ENCODE measurements around the gene AUP1.

AUP1 gene

DNA sequence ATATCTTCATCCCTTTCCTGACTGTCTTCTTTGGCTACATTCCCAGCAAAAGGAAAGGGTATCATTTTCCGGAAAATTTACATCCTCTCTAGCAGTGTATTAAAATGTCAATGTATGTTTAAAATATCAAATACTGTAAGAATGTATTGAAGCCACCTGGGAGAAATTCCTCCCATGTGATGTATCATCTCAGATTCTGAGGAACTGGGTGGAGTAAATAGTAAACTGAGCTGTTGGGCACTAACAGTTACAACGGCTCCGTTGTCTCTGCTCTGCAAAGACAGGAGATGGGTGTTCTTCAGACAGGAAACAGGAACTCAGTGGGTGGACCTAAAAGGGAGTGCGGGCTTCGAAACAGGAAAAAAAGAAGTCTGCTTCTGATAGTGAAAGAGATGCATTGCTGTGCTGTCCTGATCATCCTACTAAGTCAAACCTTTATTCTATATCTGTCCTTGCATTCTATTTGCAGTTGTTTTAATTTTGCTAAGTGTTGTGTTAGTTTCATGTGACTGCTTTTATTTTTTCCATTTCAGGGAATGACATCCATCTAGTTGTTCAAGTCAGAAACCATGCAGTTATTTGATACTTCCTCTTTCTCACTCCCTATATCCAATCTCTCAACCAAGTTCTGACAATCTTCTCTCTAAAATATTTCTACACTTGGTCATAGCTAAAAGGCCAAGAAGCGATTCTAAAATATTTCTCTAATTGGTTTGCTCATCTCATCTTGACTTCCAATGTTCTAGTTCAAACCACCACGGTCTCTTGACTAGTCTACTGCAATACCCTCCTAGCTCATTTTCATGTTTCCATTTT lies 44.4 kb upstream of the AUP1 start:
- ChIA-PET POLR2A (interaction anchor here (0.6 to 1.1 kb wide), 2 partner anchors 9 to 11 kb away, joined by 3 read pairs; no protein-coding TSS in a partner anchor), CTCF (interaction anchor here (0.8 kb wide), 1 partner anchor 15 kb away, joined by 5 read pairs; no protein-coding TSS in a partner anchor)
- DNase-seq (ENCODE audit: extremely low spot score): no peak
- TF ChIP-seq ARNT (IDR thresholded peaks at IDR 0.05) (no peak), TARDBP (IDR thresholded peaks at IDR 0.05) (no peak), NFRKB (IDR thresholded peaks at IDR 0.05) (no peak), FOXA1 (IDR thresholded peaks at IDR 0.05) (no peak), ZNF384 (IDR thresholded peaks at IDR 0.05) (no peak), LEF1 (IDR thresholded peaks at IDR 0.05; ENCODE audit: borderline replicate concordance) (no peak), CTBP1 (IDR thresholded peaks at IDR 0.05; ENCODE audit: borderline replicate concordance) (no peak), SP1 (IDR thresholded peaks at IDR 0.05) (no peak)
- TF ChIP-seq, protein P1, sequence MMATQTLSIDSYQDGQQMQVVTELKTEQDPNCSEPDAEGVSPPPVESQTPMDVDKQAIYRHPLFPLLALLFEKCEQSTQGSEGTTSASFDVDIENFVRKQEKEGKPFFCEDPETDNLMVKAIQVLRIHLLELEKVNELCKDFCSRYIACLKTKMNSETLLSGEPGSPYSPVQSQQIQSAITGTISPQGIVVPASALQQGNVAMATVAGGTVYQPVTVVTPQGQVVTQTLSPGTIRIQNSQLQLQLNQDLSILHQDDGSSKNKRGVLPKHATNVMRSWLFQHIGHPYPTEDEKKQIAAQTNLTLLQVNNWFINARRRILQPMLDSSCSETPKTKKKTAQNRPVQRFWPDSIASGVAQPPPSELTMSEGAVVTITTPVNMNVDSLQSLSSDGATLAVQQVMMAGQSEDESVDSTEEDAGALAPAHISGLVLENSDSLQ (IDR thresholded peaks at IDR 0.05): no peak

DNA sequence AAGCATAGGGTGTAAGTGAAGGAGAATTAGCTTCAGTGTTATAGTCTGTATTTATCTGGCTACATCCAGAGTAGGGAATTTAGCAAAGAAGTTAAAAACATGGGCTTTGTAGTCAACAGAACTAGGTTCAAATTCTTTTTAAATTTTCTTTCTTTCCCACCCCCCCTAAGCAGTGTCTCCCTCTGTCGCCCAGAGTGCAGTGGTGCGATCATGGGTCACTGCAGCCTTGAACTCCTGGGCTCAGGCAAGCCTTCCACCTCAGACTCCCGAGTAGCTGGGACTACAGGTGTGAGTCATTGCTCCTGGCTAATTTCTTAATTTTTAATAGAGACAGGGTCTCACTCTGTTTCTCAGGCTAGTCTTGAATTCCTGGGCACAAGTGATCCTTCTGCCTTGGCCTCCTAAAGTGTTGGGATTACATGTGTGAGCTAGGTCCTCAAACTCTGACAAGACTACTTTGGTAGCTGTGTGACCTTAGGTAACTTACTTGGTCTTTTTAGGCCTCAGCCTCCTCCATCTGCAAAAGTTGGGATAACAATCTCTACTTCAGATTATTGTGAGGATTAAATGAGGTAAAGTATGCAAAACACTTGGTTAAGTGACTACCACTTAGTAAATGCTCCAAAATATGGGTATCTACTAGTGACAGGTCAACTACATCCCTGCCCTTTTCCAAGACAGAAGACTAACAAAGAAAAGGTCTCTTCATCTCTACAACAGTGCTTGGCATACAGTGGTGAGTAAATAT lies 42.8 kb upstream of the AUP1 start:
- no peak for TF ChIP-seq BHLHE40 (IDR thresholded peaks at IDR 0.05; ENCODE audit: borderline replicate concordance)
- TF ChIP-seq L3MBTL2 (conservative IDR thresholded peaks at IDR 0.05): no peak
- no peak for TF ChIP-seq SUZ12 (IDR thresholded peaks at IDR 0.05)
- no peak for TF ChIP-seq FOXK2 (IDR thresholded peaks at IDR 0.05)
- TF ChIP-seq, protein P1 (IDR thresholded peaks at IDR 0.05): no peak
- no peak for TF ChIP-seq FOXA1 (IDR thresholded peaks at IDR 0.05)
- no peak for TF ChIP-seq ELF4 (IDR thresholded peaks at IDR 0.05)
- no peak for TF ChIP-seq SP1 (IDR thresholded peaks at IDR 0.05)
- TF ChIP-seq ZNF384 (IDR thresholded peaks at IDR 0.05): no peak
- TF ChIP-seq LEF1 (IDR thresholded peaks at IDR 0.05; ENCODE audit: borderline replicate concordance): no peak
- CTCF ChIA-PET: interaction anchor here (1.0 kb wide), 1 partner anchor 11 kb away, joined by 3 read pairs; no protein-coding TSS in a partner anchor
- POLR2A ChIA-PET: no interaction called here
- DNase-seq (ENCODE audit: extremely low spot score): no peak

DNA sequence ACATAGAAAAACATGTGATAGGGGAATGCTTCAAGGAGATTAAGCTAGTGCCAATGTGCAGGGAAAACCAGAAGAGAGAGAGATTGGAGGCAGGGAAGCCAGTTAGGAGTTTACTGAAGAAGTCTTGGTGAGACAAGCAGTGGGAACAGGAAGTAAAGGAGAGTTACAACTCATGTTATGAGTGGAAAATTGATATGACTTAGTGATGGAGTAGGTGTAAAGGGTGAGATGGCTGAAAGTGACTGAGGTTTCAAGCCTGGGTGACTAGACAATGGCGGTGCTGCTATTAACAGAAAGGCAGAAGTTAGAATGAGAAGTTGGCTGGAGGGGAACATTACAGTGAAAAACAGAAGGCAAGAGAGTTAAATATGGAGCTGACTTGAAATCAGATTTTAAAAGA lies 41.6 kb upstream of the AUP1 start:
- DNase-seq (ENCODE audit: extremely low spot score): no peak
- ChIA-PET CTCF (no interaction called here), POLR2A (no interaction called here)
- TF ChIP-seq NFRKB (IDR thresholded peaks at IDR 0.05) (no peak), CTBP1 (IDR thresholded peaks at IDR 0.05; ENCODE audit: borderline replicate concordance) (no peak), HDGF (IDR thresholded peaks at IDR 0.05; ENCODE audit: borderline replicate concordance) (no peak), SP1 (IDR thresholded peaks at IDR 0.05) (no peak), ZNF384 (IDR thresholded peaks at IDR 0.05) (no peak), TARDBP (IDR thresholded peaks at IDR 0.05) (no peak), ARNT (IDR thresholded peaks at IDR 0.05) (no peak), L3MBTL2 (conservative IDR thresholded peaks at IDR 0.05) (no peak), FOXA1 (IDR thresholded peaks at IDR 0.05) (no peak), ELF4 (IDR thresholded peaks at IDR 0.05) (no peak), FOXK2 (IDR thresholded peaks at IDR 0.05) (no peak)
- TF ChIP-seq, protein P1 (IDR thresholded peaks at IDR 0.05): no peak

DNA sequence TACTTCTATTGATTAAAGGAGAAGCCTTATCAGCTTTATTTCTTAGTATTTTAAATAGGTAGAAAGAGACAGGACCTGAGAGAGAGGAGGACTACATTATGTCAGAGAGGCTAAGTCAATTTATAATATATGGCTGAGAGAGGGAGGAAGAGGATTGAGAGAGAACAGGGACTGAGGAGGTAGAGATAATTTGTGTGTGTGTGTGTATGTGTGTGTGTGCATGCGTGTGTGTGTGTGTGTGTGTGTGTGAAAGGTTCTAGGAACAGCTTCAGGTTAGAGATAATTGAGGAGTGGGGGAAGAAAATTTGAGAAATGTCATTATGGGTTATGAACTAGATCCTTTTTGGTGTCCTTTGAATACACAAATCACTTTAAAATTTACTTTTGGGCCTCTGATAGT lies 40.2 kb upstream of the AUP1 start:
- ChIA-PET CTCF (no interaction called here), POLR2A (no interaction called here)
- no peak for DNase-seq (ENCODE audit: extremely low spot score)
- TF ChIP-seq ELF4 (IDR thresholded peaks at IDR 0.05): no peak
- TF ChIP-seq LEF1 (IDR thresholded peaks at IDR 0.05; ENCODE audit: borderline replicate concordance): no peak
- no peak for TF ChIP-seq FOXK2 (IDR thresholded peaks at IDR 0.05)
- TF ChIP-seq CTBP1 (IDR thresholded peaks at IDR 0.05; ENCODE audit: borderline replicate concordance): no peak
- TF ChIP-seq, protein P1 (IDR thresholded peaks at IDR 0.05): no peak
- TF ChIP-seq SP1 (IDR thresholded peaks at IDR 0.05): no peak
- no peak for TF ChIP-seq HDGF (IDR thresholded peaks at IDR 0.05; ENCODE audit: borderline replicate concordance)
- TF ChIP-seq L3MBTL2 (conservative IDR thresholded peaks at IDR 0.05): no peak
- TF ChIP-seq SUZ12 (IDR thresholded peaks at IDR 0.05): no peak
- TF ChIP-seq FOXA1 (IDR thresholded peaks at IDR 0.05): no peak
- no peak for TF ChIP-seq BHLHE40 (IDR thresholded peaks at IDR 0.05; ENCODE audit: borderline replicate concordance)
- TF ChIP-seq ZNF384 (IDR thresholded peaks at IDR 0.05): no peak
- TF ChIP-seq TARDBP (IDR thresholded peaks at IDR 0.05): no peak
- TF ChIP-seq NFRKB (IDR thresholded peaks at IDR 0.05): no peak
- no peak for TF ChIP-seq ARNT (IDR thresholded peaks at IDR 0.05)
- no peak for TF ChIP-seq FOXM1 (IDR thresholded peaks at IDR 0.05; ENCODE audit: borderline replicate concordance)

DNA sequence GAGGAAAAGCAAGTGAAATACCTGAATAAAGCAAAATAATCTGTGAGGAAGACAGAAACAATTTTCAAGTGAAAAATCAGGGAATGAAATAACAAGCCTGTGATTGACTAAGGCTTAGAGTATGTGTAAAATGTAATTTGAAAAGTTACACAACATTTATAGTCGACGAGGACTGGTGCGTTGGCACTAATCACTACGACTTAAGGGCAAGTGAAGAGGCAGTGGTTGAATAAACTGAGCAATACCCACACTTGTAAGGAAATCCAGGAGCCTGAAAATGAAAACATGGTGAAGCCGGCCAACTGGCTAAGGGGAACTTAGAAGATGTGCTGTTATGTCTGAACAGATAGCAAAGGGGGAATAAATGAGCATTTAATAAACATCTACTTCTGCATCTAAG lies 38.4 kb upstream of the AUP1 start:
- no peak for DNase-seq (ENCODE audit: extremely low spot score)
- TF ChIP-seq ZNF384 (IDR thresholded peaks at IDR 0.05): no peak
- no peak for TF ChIP-seq FOXA1 (IDR thresholded peaks at IDR 0.05)
- no peak for TF ChIP-seq SUZ12 (IDR thresholded peaks at IDR 0.05)
- TF ChIP-seq HDGF (IDR thresholded peaks at IDR 0.05; ENCODE audit: borderline replicate concordance): no peak
- no peak for TF ChIP-seq SP1 (IDR thresholded peaks at IDR 0.05)
- TF ChIP-seq FOXK2 (IDR thresholded peaks at IDR 0.05): no peak
- no peak for TF ChIP-seq BHLHE40 (IDR thresholded peaks at IDR 0.05; ENCODE audit: borderline replicate concordance)
- TF ChIP-seq NFRKB (IDR thresholded peaks at IDR 0.05): no peak
- TF ChIP-seq ARNT (IDR thresholded peaks at IDR 0.05): no peak
- TF ChIP-seq LEF1 (IDR thresholded peaks at IDR 0.05; ENCODE audit: borderline replicate concordance): no peak
- TF ChIP-seq FOXM1 (IDR thresholded peaks at IDR 0.05; ENCODE audit: borderline replicate concordance): no peak
- TF ChIP-seq L3MBTL2 (conservative IDR thresholded peaks at IDR 0.05): no peak
- TF ChIP-seq CTBP1 (IDR thresholded peaks at IDR 0.05; ENCODE audit: borderline replicate concordance): no peak
- ChIA-PET CTCF (interaction anchor here (0.8 kb wide), 1 partner anchor 20 kb away, joined by 3 read pairs; no protein-coding TSS in a partner anchor), POLR2A (interaction anchor here (0.9 kb wide), 1 partner anchor 10 kb away, joined by 3 read pairs; no protein-coding TSS in a partner anchor)
